ENCODE data around the gene BRSK1.

BRSK1 gene

DNA sequence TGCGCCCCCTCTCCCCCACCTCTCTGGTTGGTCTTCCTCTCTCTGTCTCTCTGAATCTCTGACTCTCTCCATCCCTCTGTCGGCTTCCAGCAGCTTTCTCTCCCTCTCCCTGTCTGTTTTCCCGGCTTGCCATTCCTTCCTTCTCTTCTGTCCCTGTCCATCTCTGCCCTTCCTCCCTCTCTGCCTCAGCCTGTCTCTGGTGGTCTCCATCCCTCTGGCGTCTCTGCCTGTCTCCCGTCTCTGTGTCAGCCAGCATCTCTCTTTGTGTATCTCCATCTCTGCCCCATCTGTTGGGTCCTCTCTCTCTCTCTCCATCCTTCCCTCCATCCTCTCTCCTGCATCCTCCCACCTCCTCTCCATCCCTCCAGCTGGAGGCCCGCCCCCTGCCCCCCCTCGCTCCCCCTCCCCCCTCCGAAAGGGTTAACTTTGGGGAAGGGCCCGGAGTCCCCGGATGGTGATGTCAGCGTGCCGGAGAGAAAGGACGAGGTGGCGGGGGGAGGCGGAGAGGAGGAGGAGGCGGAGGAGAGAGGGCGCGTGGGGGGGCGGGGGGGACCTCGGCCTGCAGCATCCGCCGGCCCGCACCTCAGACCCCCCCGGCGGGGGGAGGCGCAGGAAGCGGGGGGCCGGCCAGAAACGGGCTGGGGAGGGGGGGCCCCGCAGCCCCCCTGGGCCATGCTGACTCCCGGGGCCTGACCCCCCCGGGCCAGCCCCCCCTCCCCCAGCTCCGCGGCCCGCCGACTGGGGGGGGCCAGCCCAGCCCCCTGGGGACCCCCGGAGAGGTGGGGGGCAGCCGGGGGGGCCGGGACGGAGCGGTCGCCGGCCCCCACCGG lies at the start of gene BRSK1:
TSS of gene BRSK1 (plus strand) at position 450 of the 830 bp plus-strand sequence. CDS start 446 bp downstream, outside the sequence.
- DNase-seq: peak; percentile 21

DNA sequence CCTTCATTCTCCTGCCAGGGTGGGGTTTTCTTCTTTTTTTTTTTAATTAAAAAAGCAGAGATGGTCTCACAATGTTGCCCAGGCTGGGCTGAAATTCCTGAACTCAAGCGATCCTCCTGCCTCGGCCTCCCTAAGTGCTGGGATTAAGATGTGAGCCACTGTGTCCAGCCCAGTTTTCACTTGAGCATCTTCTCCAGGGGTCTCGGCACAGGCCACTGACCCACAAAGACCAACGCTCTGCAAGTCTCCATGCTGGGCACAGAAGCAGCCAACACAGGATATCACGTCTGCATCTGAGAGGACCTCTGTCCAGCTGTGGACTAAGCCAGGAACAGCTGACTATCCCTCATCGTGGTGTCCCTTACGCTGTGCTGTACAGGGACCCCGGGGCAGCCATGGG lies 45.8 kb upstream of the BRSK1 start:
- no peak for DNase-seq

DNA sequence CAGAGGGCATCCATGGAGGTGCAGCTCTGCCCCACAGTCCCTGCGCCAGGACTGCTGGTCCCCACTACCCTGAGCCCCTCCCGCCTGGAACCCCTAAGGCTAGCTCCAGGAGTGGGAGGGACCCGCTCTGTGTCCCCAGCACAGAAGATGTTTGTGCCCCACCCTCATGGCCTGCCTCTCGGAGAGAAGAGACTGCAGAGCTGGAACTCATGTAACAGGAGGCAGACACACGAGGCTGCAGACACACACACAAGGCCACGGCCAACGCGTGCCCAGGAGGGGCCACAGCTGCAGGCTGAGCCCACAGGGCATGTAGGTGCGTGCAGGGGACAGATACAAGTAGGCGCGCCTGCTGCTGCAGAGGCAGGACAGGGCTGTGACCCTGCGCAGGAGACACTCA lies 44.8 kb upstream of the BRSK1 start:
- DNase-seq: no peak

DNA sequence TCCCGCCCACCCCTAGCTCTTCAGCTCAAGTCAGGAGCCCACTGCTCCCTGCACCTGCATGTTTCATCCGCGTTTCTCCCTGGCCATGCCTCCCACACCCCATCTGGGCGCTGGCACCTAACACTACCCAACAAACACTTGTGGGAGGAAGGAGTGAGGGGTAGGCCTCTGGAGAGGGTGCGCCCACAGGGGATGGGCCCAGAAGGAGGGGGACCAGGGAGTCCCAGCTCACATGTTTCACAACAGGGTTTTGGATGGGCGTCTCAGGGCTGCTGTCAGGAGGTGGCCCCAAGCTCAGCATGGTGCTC lies 43.1 kb upstream of the BRSK1 start:
- no peak for DNase-seq

DNA sequence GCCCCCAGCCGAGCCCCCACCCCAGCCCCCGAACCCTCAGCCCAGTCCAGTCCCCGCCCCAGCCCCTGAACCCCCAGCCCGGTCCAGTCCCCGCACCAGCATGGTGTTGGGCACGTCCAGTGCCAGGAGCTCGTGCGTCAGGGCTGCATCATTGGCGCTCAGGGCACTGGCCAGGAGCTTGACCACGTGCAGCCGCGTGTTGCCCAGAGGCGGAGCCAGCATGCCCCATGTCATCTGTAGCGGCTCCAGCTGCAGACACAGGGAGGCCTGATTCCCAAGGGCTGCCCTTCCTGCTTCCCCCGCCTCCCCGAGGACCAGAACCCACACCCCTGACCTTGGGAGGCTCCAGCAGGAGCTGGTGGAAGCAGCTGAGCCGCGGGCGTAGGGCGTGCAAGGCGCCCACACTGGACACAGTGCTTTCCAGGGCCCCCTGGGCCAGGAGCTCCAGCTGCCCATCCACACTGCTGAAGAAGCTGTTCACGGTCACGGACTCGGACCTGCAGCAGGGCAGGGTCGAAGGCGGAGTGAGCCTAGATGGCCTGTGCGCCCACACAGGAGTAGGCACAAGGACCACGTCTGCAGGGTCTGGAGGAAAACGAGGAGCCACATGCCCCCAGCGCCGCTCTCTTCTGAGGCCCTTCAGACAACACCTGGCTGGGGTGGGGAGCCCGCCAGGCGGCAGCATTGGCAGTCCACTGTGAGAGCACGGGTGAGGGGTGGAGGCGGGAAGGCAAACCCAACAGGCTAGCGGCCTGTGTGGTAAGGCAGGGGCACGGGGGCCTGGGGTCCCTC lies 42.5 kb upstream of the BRSK1 start:
- no peak for DNase-seq

DNA sequence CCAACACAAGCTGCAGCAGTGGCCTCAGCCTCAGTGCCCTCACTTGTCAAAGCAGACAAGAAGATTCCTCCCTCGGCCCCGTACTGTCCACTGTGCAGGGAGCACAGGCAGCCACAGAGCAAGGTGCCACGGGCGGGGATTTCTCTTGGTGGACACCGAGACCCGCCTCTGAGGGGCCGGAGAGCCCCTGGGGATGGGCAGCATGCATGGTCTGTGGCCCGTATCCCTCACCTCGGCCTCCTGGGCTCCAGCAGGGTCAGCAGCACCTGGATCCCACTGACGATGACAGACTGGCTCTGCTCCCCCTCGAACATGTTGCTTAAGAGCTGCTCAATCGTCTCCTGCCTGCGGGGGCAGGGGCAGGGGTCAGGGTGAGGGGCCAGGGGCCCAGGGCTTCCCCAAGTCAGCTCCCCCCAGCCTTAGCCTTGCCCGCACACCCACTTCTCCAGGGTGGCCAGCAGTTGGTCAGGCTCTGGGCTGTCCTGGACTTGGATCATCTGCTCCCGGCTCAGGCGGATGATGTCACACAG lies 41.8 kb upstream of the BRSK1 start:
- no peak for DNase-seq

DNA sequence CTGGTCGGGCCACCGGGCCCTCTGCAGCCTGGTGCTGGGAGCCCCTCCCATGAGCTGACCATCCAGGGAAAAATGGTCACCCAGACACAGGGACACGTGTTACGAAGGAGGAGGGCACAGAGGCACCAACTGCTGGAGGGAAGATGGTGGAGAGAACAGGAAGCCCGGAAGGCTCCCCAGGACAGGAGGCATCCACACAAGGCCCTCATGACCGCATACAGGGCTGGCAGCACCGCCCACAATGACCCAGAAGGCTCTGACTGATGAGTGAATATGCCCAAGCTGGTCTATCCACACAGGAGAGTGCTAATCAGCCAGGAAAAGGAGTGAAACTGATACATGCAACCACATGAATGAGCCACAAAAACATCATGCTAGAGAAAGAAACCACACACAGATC lies 41.3 kb upstream of the BRSK1 start:
- DNase-seq: no peak

DNA sequence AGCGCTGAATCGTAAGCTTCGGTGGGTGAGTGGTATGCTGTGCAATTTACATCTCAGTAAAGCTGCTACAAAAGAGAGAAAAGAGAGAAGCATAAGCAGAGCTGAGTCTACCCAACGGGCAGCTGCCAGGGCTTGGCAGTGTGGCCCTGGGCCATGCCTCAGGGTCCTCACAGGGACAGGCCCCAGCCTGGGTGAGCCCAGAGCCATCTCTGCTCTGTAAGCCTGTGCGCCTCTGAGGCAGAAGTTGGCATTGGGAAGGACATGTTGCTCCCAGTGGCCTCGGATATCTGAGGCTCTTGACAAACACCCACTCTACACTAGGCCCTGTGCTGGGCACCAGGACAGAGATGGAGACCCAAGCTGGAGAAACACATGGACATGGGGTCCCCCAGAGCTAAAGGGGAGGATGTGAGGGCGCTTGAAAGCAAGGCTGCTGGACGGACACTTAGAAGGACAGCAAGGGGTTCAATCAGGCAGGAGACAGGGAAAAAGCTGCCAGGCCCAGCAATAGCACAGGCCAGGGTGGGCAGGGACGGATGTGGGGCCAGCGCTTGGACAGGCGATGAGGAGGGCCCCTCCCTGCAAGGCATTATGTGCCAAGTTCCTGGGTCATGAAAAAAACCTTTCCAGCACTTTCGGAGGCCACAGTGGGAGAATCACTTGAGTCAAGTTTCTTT lies 39.7 kb upstream of the BRSK1 start:
- no peak for DNase-seq

DNA sequence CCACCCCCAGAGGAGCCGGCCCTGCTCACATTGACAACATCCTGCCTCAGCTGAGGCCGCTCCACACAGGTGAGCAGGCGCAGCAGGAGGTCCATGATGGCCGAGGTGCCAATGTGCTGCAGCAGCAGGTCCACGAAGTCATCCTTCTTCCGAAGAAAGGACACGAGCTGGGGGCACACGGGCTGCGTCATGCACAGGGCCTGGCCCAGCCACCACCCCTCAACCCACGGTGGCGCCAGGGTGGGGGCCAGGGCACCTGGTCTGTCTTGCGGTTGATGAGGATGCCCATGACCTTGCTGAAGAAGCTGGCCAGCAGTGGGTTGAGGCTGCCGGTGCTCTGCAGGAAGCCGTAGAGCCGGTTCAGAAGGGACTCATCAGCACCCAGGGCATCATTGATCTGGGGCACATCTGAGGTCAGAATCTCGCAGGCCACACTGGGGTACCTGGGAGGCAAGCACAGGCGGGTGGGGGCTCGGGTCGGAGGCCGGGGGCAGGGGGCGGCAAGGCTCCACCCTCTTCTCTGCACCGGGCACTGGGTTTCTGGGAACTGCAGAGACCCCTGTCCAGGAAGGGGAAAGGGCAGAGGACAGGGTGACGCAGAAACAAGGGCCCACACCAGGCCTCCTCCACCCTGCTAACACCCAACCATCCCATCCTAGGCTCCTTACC lies 38.4 kb upstream of the BRSK1 start:
- DNase-seq: no peak

DNA sequence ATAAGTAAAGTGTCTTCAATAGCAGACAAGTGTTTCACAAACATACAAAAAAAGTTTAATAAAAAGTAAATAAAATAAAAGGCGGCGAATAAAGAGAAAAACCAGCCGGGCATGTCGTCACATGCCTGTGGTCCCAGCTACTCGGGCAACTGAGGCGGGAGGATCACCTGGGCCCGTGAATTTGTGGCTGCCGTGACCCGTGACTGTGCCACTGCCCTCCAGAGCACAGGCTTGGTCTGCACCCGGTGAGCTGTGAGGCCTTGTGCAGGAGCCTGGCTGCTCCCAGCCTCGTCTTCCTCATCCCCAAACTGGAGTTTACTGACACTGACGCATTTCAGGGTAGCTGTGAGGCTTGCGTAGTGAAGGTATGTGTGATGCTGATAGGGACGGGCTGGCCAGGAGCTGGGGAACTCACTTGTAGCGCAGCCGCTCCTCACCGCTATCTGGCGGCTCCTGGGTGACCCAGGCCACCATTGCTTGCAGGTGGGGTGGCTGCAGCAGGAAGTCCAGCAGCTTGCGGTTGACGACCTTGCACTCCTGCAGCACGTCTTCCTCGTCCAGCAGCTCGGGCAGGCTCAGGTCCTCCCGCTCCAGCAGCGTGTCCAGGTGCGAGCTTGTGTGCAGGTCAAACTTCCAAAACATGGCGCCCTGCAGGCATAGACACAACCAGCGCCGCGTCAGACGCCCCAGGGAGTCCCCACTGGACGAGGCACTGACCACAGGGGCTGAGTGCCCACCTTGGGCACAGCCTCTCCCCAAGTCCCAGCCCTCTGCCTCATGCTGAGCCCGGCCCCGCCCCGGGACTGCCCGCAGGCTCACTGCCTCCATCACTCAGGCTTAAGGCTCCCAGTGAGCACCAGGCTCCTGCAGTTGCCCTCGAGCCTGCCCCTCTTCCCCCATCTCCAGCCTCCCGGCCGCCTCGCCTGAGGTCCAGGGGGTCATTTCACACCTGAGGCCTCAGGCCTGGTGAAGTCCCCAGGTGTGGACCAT lies 37.0 kb upstream of the BRSK1 start:
- no peak for DNase-seq

DNA sequence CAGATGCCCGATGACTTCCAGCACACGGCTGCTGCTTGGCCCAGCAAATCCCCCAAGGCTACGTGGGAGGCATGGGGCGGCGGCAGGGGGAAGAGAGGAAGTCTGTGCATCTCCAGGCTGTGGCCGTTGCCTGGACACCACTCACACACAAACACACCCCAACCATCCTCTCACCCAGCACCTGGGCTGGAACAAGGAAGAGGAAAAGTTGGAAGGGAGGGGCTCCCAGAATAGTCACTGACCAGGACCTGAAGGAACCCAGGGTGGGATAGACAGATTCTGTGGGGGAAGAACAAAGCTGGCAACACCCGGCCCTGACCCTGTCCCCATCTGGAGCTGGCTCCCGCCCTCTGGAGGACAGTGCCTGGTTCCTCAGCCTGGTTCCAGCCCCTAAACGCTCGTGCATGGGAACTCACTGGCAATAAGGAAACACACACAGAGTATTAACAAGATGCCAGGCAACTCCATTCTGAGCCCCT lies 36.1 kb upstream of the BRSK1 start:
- no peak for DNase-seq

DNA sequence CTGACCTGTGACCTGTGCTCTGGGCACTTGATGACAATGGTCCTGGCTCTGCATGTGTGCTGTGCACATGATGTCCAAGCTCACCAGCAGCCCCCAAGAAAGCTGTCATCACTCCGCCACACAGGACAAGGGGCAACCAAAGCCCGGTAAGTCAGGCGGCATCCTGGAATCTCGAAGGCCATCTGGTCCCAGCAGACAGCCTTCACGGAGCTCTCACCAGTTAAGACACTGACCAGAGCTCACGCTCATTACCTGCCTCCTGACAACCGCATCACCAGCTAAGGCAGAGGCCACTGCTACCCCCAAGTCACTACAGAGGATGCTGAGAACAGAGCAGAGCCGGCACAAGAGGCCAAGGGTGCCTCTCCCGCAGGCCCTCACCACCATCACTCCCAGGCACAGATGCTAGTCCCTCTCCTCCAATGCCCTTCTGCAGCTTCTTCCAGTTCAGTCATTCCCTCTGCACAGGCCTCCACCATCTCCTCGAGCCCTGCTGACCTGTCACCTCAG lies 35.6 kb upstream of the BRSK1 start:
- DNase-seq: no peak

DNA sequence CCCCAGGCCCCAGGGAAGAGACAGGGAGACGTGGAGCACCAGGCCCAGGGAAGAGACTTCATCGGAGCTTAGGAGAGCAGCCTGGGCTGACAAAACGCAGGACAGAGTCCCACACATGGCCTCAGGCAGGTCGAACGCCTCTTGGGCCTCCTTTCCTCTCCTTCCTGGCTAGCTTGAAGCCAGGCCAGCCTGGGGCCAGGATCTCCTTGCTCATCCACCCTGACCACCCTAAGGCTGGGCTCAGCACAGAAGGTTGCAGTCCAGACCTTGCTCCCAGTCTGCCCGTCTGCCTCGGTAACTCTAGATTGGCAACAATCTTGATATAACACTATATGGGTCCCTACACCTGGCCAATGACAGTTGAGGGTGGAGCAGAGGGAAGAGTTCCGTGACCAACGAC lies 35.1 kb upstream of the BRSK1 start:
- no peak for DNase-seq

DNA sequence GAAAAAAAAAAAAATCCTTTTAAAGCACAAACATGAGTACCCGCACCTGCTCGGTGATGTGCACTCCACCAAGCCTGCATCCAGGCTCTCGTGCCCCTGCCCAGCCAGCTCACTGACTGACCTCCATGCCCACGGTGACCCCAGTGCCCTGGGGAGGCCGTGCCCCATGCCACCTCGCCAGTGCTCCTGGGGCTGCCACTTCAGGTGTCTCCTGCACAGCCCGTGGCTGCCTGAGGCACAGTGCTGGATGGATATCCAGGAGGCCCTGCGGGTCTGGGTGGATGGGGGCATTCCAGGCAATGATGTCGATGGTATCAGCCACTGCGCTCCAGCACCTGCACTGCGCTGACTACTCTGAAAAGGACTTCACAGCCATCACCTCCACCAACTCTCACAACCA lies 34.0 kb upstream of the BRSK1 start:
- DNase-seq: no peak

DNA sequence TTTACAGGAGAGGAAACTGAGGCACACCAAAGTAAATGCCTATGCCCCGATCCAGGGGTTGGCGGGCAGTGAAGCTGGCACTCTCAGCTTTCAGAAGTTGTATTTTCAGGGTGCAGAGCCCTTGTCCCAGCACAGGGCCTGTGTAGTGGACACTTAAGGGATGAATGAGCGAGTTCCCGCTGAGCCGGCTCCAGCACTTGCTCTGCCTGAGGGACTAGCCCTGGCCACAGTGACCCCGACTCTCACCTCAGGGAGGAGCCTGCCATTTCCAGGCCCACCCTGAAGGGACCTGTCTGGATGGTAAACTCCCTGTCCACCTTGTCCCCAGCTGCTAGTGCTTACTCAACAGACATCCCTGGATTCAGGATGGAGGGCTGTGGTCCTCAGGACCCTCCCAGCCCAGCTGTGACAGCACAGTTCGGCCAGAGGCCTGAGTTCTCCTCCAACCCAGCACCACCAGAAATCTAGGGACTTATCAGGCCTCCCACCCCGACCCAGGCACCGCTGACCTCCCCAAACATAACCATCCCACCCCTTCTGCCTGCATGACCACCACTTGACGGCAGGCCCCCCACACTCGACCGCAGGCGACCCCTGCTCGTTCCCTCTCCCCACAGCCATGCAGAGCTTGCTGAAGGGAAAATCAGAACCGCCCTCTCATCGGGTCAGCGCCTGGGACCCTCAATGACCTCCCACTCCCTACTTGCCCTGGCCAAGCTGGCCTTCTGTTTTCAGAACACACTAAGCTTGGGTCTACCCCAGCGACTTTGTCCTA lies 33.3 kb upstream of the BRSK1 start:
- DNase-seq: no peak

DNA sequence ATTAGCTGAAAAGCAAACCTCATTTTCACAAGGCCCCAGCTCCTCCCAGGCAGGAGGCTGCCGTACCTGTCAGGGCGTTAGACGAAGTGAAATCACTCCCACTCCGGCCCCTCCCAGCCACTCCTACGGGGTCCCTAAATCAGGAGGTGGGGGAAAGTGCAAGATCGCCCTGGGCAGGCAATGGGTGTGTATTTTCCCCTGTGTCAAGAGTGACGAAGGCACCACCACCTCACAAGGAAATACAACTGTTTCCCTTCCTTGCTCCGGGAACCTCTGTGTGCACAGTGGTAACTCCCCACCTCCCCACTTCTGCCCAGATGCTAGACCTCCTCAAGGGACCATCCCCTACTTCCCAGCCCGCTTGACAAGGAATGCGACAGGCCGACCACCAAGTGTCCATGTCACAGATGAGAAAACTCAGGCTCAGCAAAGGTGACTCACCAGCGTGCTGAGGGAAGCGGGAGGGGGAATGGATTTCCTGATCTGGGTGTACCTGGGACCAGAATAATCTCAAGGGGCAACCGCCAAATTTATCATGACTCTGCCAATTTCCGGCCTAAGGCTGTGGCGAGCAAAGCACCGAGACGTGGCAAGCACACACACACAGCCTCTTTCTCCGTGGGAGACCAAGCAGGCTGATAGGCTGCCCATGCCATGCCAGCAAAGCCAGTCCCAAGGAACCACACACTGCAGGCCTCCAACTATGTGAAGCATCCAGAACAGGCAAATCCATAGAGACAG lies 32.3 kb upstream of the BRSK1 start:
- DNase-seq: no peak

DNA sequence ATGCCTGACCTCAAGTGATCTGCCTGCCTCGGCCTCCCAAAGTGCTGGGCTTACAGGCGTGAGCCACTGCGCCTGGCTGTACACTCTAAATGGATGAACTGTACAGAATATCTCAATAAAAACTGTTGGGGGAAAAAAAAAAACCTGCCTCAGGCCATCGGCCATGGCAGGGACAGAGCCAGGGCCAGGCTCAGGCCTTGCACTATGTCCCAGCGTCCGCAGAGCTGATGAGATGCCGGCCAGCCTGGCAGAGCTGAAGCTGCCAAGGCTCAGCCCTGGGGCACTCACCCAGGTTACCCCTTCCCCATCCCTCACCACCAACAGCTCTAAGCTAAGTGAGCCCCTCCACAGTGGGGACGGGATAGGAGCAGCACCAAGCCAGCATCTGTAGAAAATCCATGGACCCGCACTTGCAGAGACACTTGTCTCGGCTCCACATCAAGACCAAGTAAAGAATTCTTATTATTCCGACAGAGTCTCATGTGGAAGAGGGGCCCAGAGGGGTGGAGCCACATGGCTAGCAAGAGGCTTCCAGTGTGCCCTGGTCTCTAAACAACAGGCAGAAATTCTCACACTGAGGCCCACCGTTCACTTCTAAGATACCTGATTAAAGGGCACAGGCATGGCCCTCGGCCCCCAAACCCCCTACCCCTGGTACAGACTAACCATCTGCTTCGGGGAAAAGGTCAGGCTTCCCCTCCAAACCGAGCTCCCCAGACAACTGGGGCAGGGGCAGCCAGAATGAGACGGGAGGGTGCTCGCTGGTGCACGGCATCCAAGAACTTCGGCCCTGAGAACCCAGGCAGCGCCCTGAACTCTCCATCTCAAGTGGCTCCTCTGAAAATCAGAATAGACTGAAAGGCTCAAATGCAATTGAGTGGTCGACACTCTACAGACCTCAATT lies 30.8 kb upstream of the BRSK1 start:
- DNase-seq: no peak

DNA sequence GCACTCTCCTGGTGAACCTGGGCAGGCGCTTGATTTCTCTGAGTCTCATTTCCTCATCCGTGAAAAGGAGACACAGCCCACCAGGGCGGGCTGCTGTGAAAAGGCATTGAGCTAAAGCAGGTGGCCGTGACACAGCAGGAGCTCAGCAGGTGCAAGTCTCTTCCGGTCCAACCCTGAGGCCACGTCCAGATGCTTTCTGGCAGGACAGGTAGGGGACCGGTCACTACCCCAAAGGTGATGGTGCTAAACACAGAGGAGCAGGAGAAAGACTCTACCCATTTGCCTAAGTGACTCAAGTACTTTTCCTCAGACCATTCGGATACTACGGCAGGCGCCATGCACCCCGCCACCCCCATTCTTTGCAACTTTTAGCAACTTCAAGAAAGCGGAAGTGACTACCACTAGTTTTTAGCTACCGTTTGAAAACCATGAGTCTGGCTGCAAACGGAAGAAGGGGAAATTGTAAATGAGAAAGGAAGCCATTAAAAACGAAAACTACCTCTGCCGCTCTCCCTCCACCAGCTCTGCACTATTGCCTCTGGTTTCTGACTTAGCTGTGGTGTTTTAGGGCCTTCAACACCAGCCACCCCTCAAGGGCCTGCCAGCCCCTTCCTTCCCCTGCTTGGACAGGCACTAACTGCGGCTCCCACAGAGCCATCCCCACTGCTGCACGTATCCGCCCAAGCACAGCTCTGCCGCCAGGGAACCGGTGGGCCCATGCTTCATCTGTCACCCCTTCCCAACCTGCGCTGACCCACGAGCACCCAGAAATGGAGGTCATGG lies 29.8 kb upstream of the BRSK1 start:
- no peak for DNase-seq
